Fibroblast of mammary gland (primary cell): Measurements from ENCODE around the gene CORO2B.

Experiments
- DNase-seq: peaks from one replicate; pipeline ENCODE4 v3.0.0-alpha.2; 2010; ENCODE audit warnings: low read depth
- H3K4me3 ChIP-seq: 2 replicates; pipeline ENCODE4 v1.5.1; 2011; ENCODE audit warnings: low read depth, mild to moderate bottlenecking, low read length, moderate library complexity; ENCODE audit not compliant: control insufficient read depth
- TF ChIP-seq, protein P1 (sequence below): conservative IDR thresholded peaks from 2 replicates; pipeline ENCODE4 v1.5.1; 2011; ENCODE audit warnings: low read depth, low read length, inconsistent platforms; ENCODE audit not compliant: control insufficient read depth, insufficient read depth

CORO2B gene

DNA sequence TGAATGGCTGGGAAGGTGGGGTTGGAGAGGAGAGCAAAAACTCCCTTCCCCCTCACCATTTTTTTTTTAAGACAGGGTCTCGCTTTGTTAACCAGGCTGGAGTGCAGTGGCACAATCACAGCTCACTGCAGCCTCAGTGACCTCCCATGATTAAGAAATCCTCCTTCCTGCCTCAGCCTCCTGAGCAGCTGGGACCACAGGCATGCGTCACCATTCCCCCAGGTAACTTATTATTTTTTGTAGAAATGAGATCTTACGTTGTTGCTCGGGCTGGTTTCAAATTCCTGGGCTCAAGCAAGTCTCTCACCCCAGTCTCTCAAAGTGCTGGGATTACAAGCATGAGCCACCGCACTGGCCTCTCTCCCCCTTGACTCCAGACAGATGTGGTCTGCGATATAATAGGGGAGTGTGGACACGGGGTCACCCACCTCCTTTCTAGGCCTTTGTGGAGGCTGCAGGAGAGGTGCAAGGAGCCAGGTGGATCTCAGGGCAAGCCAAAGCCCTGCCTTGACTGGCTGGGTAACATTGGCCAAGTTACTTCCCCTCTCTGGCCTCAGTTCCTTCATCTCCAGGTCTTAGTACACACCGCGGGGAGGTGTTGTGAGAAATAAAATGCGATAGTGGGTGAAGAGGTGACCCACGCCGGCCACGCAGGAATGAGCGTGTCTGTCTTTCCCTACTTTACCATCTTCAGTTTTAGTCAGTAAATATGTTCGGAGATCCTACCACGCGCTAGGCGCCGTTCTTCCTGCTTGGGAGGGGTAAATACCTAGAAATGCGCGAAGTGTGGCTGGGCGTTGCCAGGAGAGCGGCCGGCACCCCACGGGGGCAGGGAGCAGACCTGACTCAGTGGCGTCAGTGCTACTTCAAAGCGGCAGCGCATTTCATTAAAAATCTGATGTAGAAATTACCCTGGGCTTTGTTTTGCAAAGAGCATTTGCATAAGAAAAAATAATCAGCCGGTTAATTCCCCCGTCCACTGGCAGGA lies 20.2 kb upstream of the CORO2B start:
- H3K4me3 ChIP-seq = peak overlapping the region; percentile 53
- DNase-seq = no peak
- TF ChIP-seq, protein P1, sequence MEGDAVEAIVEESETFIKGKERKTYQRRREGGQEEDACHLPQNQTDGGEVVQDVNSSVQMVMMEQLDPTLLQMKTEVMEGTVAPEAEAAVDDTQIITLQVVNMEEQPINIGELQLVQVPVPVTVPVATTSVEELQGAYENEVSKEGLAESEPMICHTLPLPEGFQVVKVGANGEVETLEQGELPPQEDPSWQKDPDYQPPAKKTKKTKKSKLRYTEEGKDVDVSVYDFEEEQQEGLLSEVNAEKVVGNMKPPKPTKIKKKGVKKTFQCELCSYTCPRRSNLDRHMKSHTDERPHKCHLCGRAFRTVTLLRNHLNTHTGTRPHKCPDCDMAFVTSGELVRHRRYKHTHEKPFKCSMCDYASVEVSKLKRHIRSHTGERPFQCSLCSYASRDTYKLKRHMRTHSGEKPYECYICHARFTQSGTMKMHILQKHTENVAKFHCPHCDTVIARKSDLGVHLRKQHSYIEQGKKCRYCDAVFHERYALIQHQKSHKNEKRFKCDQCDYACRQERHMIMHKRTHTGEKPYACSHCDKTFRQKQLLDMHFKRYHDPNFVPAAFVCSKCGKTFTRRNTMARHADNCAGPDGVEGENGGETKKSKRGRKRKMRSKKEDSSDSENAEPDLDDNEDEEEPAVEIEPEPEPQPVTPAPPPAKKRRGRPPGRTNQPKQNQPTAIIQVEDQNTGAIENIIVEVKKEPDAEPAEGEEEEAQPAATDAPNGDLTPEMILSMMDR = no peak

DNA sequence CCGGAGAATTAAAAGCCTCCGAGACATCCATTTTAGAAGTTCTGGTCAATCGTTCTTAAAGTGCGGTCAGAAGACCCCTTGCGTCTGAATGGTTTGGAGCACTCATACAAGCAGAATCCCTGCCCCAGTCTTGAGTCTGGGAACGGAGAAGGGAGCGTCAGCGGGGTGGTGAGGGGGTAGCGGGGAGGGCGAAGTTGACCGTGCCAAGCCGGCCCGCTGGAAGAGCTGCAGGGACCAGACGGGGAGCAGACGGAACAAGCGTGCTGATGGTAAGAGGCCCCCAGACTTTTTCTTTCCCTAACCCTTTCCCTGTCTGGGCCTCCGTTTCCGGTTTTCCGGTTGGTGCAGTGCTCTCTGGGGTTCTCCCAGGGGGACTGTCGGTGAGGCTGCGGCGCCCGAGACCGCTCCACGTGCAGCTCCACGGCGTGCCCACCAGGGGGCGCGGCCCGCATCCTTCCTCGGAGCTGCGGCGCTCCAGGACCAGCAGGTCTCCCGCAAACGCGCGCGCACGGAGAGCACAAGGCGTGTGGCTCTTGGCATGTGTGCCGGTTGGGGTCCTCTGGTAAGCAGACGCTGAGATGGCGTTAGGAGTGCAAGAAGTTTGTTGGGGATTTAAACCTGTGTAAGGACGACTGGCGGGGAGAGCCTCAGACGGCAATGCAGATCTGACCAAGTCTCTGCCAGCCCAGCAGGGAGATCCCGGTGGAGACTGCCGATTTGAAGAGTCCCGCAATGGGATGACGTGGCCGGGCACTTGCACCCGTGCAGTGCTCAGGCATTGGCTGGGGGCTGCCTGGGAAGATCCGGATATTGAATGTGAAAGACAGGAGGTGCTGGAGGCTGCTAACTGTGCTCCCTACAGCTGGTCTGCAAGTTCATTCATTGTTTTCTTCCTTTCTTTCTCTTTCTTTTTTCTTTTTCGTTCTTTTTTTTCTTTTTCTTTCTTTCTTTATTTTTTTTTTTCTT lies 19.2 kb upstream of the CORO2B start:
- DNase-seq = peak; percentile 66
- TF ChIP-seq, protein P1 = peak; percentile 65
- peak overlapping the region; percentile 53 for H3K4me3 ChIP-seq

GRCh38 chr15:68560501-68561113 lies 18.2 kb upstream of the CORO2B start:
- no peak for DNase-seq
- H3K4me3 ChIP-seq = no peak overlapping the region

GRCh38 chr15:68561171-68561900 lies 17.5 kb upstream of the CORO2B start:
- TF ChIP-seq, protein P1 = no peak
- no peak overlapping the region for H3K4me3 ChIP-seq
- DNase-seq = no peak

More at GRCh38 chr15:68560501-68561113, 18.2 kb upstream of the CORO2B start:
- TF ChIP-seq, protein P1 = no peak

- no peak overlapping the region for H3K4me3 ChIP-seq
- no peak for DNase-seq
- TF ChIP-seq, protein P1 = no peak
These were observed 16.9 kb upstream of the CORO2B start for GRCh38 chr15:68561901-68562300.
